GM21717 (cell line): Measurements from ENCODE around the gene PHF19.

Experiments used
- ATAC-seq: cut with Tn5 transposase; IDR thresholded peaks from one replicate; pipeline ENCODE4 v1.9.1; 2021; ENCODE audit warnings: mild to moderate bottlenecking, moderate library complexity; ENCODE audit not compliant: unreplicated experiment

The PHF19 gene

DNA sequence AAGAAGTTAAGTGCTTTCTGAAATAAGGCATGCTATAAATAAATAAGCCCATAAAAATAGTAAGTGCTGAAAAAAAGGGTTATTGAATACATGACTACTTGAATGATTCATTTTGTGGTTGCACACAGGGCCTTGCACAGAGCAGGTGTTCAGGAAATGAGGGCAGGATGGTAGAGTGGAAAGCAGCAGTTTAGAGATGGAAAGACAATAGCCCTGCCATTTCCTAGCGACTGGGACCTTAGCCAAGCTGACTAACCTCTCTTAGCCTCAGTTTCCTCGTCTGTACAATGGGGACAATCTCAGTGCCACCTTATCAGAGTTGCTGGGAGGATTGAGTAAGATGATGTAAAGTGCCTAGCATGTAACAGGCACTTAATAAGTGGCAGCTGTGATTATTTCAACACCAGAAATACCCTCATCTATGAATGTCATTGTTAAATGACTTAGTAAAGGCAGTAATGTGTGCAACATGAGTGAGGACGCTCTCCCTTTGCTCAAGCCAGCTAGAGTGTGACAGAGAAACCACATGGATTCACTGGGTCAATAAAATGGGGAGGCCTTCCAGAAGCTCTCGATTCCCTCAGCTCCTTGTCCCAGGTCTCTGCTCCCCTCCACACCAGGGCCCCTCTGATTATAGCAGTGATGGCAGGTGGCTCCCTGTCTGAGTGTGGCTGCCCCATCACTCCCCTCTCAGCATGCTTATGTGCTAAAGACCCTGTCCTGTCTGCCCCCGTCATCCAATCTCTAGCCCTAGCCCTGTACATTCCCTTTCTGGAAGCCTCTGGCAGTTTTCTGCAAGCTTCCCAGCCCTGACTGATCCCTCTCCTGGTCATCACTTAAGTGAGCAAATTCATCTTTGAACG lies 16.0 kb upstream of the PHF19 start:
- ATAC-seq, result peak; percentile 71

DNA sequence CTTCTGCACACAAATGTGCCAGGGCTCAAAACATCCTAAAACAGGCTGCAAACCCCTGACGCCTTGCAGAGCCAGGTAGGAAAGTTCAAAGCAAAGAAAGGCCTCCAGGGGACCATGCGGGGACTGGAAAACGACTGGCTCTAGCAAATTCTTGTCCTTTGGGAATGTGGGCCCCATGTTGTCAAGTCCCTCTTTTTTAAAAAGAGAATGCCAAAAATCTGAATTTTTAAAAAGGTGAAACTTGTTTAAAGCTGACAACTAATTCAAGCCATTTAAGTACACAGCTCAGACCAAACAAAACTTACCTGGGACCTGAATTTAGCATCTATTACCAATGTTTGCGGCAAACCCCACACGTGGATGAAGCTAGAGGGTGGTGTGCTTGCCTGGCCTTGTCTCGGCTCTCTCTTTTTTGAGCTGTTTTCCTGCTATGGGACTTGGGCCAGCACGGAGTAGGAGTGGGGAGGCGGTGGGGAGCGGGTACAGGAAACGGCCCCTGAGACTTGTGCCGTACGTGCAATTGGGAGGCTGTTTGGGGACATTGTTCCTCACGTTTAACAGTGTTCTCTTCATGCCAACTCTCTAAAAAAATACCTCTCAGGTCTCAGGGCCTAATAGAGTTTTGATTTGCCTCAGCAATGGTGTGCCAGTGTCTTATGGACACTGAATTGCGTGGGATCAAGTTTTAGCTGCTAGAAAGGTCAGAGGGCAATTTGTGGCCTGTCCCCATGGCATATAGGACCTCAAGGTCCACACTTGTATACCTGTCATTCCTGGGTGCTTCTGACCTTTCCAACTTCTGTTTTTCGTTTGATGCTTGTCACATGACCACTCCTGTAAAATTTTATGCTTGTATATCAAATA lies 15.1 kb upstream of the PHF19 start:
- ATAC-seq, result peak; percentile 38

DNA sequence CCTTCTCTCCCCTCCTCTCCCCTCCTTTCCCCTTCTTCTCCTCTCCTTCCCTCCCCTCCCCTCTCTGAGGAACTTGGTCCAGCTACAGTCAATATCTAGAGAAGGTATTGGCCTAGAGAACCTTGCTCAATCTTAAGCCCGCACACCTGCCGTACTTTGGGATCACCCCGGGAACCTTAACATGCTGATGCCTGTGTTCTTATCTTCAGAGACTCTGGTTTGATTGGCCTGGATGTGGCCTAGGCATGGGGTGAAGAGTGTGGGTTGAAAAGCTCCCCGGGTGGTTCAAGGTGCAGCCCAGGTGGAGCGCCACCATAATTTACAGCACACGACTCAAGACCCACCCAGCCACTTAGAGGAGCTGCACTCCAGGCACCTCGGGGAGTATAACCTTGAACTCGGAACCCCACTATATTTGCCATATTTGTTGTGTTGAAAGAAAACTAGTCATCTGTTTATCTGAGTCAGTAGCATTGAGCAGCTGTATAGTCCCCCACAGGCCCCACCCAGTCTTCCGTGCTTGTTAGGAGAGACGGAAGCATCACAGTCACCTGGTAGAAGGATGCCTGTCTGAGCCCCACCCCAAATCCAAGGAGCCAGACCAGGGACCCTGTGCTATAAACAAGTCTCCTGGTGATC lies 14.4 kb upstream of the PHF19 start:
- ATAC-seq, result no peak

DNA sequence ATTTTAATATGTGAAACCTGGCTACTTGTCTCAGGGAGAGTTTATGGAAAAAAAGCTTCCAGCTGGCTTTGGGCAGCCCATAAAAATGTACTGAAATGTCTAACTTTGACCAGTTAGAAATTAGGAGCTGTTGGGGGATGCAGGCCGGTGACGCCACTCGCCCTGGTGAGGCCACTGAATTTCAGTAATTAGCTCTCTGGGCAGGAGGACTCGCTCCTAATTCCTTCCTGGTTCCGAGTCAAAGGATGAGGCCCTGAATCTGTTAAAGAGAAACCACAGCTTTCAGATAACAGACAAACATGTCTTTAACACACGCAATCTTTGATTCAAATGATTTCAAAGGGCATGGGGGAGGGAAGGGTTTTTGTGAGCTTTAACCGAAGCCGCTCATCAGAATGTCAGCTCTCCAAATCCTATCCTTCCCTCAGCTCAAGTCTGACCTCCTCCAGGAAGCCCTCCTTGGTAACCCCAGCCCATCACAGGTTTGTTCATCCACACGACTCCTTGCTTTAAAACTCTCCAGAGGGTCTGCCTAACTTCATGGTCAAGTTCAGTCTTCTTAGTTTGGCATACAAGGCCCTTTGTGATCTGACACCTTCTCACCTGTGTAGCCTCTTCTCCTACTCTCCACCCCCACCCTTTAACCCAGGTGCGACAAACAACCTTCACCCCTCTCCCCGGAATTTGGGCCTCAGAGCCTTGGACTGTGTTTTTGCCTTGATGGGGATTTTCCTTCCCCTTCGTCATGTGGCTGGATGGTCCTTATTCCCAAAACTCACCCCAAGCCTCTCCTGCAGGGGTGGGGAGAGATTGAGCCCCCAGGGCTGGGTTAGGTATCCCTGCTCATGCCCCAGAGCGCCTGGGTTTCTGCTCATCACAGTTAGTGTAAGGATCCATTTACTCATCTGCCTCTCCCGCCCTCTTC lies 13.6 kb upstream of the PHF19 start:
- no peak for ATAC-seq

DNA sequence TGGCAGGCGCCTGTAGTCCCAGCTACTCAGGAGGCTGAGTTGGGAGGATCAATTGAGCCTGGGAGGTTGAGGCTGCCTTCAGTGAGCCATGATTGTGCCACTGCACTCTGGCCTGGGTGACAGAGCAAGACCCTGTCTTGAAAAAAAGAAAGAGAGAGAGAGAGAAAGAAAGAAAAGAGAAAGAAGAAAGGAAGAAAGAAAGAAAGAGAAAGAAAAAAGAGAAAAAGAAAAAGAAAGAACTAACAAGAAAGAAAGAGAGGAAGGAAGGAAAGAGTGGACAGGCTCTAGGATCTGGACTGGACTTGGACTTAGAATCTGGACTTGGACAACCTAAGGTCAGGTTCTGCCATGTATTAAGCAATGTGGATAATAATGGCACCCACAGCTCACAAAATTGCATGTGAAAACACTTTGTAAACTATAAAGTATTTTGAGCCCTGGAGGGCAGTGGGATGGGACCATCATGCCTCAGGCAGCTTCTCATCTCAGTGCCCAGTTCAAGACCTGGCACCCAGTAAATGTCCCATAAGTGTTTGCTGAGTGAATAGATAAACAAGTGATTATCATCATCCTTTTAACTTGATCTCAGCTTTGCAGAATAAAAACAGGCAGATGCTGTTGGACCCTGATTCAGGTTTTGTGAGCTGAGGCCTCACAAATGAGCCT lies 12.8 kb upstream of the PHF19 start:
- no peak for ATAC-seq

DNA sequence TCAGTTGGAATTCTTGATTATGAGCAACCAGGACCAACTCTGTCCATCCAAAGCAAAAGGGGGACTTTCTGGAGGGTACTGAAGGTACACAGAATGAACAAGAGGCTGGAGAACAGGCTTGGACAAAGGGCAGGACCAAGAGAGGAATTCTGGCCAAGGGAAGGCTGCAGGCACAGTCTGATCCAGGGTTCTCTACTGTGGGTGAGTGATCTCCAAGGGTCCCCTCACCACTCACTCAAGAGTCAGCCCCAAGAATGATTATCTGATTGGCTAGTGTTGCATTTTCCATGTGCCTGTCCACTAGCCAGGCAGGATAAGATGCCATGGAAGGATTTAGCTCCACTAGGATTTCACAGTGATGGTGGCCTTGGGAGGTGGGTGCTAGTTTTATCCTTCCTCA lies 11.6 kb upstream of the PHF19 start:
- ATAC-seq, result no peak

DNA sequence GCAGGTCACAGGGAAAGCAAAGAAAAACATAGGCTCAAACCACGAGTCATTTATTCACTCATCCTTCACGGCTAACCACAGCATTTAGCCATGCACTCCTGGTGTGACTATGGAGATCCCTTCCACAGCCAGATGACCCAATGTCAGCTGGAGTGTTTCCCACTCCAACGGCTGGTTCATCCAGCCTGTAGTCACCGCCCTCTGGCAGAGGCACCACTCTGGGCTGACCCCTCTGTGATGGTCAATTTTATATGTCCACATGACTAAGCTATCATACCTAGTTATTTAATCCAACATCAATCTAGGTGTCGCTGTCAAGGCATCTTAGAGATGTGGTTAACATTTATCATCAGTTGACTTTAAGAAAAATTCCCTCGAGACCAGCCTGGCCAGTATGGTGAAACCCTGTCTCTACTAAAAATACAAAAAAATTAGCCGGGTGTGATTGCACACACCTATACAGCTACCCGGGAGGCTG lies 9.5 kb upstream of the PHF19 start:
- ATAC-seq, result no peak

DNA sequence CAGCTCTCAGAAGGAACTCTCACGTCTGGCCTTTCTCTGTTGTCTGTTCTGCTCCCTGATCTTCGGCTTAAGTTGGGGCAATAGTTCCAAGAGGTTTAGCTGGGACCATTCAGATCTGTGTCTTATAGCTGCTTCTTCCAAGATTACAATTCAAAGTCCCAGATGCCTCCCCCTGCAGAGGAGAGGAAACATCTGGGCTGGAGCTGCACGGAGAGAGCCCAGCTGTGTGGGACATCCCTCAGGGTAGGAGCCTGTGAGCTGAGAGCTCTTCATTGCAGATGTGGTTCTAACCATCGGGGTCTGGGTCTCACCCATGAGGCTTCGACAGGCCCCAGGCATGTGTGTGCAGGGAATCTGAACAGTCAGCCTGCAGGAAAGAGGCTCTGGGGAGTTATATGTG lies 9.0 kb upstream of the PHF19 start:
- no peak for ATAC-seq

DNA sequence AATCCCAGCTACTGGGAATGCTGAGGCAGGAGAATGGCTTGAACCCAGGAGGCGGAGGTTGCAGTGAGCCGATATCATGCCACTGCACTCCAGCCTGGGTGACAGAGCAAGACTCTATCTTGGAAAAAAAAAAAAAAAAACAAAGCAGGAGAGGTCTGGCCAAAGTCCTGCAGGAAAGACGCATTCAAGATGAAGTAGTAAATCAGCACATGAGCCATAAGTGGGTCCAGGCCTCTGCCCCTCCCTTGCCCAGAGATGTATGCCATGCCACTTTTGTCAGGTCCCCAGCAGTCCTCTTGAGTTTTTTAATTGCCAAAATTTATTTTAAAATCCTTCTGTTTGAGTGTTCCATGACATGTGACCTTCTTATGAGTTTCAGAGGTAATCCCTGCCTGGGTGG lies 8.5 kb upstream of the PHF19 start:
- no peak for ATAC-seq

DNA sequence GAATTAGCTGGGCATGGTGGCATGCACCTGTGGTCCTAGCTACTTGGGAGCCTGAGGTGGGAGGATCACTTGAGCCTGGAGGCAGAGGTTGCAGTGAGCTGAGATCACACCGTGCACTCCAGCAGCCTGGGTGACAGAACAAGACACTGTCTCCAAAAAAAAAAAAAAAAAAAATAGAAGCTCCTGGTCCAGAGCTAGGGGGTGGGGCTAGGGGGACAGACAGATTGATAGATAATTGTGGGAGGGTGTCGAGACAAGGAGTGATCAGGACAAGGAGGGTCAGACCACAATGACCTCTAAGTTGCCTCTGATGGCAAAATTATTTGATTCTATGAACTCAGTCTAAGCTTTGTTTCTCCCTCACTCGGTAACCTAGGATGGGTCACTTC lies 6.6 kb upstream of the PHF19 start:
- ATAC-seq, result no peak

DNA sequence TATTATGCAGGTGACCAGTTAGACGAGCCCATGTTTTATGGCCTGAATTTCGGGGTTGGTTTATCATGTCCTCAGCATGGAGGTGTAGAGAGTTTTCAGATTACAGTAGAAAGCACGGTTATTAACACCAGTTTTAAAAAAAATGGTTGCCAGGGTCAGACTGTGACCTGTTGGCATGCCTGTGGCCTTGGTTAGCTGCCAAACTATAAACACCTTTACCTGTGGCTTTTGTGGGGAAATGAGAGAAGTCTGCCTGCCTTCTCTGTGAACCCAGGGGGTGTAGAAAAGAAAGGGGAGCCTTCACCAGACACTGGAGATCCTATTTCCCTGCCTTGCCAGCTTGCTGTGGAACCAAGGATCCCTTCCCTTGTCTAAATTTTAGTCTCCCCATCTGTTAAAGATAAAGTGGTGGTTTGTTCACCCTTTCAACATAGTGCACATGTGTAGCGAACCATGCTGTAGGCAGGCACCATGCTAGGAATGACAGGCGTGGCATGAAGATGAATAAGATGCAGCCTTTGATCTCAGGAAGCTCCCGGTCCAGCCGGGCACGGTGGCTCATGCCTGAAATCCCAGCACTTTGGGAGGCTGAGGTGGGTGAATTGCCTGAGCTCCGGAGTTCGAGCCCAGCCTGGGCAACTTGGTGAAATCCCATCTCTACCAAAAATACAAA lies 6.1 kb upstream of the PHF19 start:
- ATAC-seq, result no peak

DNA sequence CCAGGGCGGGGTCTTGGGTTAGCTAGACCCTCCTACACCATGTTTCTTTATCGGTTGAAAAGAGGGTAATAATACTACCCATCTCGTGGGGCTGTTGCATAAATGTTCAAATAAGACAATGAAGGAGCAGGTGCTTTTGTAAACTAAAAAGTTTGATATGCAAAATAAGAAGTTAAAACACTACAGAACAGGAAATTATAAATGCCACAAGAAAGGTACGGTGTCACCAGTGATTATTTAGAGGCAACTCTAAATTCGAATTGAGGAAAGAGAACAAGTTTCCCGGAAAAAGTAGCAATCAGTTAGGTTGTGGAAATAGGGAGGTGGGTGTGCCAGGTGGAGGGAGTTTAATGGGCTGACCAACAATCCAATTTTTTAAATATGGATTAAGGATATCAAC lies 2.5 kb upstream of the PHF19 start:
- no peak for ATAC-seq

DNA sequence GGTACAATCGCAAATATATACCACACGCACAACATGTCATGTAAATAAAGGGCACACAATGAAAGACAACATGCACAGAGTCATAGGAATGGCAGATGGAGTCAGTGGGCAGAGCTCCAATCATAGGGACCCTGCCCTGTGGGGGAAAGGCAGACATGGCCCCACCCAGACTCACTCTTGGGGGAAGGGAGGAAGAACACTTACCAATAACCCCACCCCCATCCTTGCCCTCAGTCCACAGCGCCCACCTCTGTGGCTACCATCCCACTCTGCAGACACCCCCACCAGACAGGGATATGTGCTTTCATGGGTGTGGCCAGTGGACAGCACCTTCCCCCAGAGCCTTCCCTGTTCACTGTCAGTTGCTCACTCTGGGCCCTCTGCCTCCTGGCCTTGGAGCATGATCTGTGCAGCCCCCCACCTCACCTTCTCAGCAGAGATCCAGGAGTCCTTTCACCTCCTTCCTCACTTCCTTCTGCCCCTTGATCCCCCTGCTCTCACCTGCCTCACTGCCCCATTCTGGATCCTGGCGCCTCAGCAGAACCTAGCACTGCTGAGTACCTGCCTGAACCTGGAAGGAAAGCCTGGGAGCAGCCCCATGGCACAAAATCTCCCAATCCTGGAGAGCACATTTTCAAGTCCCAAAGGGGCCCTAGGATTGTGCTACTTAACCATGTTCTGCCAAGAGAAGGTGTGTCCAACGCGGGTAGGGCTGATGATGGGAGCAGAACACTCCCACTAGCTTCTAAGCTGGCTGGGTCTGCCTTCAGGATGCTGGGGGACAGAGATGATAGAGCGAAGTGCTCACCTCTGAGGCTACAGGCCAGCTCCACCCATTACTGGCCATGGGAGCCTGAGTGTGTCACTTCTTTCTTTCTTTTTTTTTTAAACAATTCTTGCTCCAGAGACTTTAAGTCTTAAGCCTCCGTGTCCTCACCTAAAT lies 1.5 kb upstream of the PHF19 start:
- no peak for ATAC-seq

DNA sequence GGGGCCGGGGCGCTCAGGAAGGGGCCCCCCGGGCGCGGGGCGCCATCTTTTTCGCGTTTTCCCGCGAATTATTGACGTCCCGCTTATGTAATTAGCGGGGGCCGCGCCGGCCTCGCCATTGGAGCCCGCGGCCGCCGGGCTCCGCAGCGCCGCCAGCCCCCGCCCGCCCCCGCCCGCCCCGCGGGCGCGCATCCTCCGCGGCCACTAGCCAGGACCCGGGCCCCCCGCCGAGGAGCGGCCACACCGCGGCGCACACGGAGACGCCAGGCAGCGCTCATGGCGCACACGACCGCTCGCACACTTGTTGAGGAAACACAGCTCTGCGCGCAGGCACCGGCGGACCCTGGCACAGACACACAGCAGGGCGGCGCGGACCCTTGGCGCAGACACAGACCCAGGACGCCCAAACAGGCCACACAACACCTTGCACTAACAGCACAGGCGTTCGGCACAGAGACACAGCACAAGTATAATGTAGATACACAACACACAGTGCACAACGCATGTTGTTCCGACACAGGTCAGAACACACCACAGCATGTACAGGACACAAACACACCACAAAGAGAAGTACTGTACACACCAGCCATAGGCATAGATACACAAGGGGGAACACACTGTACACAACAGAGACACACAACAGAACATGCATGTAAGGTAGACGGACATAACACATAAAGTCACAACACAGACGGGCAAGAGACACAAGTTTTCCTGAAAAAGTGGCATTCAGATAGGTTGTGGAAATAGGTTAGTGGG lies 467 bp upstream of the PHF19 start:
- ATAC-seq, result peak; percentile 41

DNA sequence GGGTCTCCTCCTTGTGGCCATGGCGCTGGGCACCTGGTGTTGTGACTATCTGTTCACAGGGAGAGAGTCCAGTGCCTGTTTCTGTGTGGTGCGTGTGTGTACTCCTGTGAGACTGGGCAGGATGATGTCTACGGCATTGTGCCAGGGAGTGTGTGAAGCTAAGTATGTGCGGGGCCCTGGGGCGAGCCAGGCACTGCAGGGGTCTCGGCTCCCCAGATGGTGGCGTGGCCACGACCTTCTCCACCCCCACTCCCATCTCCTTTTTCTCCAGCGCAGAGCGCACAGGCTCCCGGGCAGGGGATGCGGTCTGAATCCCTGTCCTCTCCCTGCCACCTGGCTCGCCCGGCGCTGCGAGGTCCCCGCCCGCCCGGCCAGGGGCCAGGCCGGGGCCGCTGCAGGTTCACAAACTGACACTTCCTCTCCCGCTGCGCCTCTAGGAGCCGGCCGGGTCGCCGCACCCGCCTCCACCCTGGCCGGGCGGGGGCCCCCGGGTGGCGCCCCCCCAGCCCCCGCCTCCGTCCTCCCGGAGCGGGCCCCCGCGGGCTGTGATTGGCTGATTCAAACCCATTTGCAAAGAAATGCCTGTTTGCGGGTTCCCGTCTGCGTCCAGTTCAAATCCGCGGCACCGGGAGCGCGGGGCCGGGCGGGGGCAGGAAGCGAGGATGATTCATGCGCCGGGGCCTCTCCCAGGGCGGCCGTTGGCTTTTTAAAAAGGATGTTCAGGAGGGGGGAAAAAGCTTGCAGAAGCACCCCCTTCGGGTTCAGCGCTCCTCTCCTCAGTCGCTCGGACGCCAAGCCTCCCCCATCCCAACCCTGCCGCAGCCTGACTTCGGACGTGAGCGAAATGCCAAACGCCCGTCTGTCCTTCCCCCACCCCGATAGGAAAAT lies 790 bp downstream of the PHF19 start:
- peak; percentile 52 for ATAC-seq

DNA sequence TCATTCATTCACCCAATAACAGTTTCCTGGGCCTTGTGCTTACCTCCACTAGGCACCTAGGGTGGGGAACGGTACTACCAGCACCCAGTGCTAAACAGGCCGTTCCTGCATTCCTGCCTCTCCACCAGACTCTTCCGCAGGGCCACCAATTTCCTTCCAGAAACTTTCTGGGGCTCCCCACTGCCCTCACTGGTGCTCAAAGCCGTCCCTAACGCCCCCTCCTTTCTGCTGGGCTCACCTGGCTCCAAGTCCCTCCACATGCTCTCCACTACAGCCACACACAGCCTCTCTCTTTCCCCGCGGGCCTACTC lies 1.4 kb downstream of the PHF19 start:
- no peak for ATAC-seq

DNA sequence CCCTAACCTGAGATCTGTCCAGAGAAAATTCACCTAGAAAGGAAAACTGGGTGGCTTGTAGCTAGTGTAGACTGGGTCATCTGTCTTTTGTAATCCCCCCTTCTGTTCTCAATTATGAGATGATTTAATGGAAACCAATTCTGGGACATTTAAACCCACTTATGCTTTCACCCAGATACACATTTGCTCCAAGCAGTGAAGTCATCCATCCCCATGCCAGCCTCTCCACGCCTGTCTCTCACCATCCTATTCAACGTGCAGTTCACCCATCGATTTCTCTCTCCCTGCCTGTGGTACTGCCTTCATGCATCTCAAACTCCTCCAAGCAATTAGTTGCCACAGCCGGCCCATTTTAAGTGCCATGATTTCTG lies 1.8 kb downstream of the PHF19 start:
- no peak for ATAC-seq
